SK-N-SH treated with all-trans-retinoic acid at 6 μM for 48 hours (cell line): ENCODE results near the gene SH3D19.

Experiments used
- ATAC-seq: fragments of 200-7000 bp; cut with Tn5 transposase; 3 replicates; pipeline ENCODE4 v1.9.1; 2020; ENCODE audit warnings: mild to moderate bottlenecking, moderate library complexity
- BACH2 ChIP-seq: fragments of 250-450 bp; sonication (Bioruptor Pico); IDR thresholded peaks from 2 replicates; pipeline ENCODE4 v1.9.0; 2021; ENCODE audit warnings: mild to moderate bottlenecking, borderline replicate concordance
- CSDC2 ChIP-seq: fragments of 250-450 bp; sonication (Bioruptor Pico); IDR thresholded peaks from 2 replicates; pipeline ENCODE4 v1.5.0; 2020; ENCODE audit warnings: mild to moderate bottlenecking, moderate library complexity
- ESRRG ChIP-seq: fragments of 250-450 bp; sonication (Bioruptor Pico); IDR thresholded peaks from 2 replicates; pipeline ENCODE4 v1.6.1; 2021; ENCODE audit warnings: mild to moderate bottlenecking
- GLIS3 ChIP-seq: fragments of 250-450 bp; sonication (Bioruptor Pico); IDR thresholded peaks from 2 replicates; pipeline ENCODE4 v1.5.0; 2020; ENCODE audit warnings: mild to moderate bottlenecking, moderate library complexity
- ISL1 ChIP-seq: fragments of 250-450 bp; sonication (Bioruptor Pico); IDR thresholded peaks from 2 replicates; pipeline ENCODE4 v2.1.2; 2022; ENCODE audit warnings: mild to moderate bottlenecking, moderate library complexity
- OSR1 ChIP-seq: fragments of 250-450 bp; sonication (Bioruptor Pico); IDR thresholded peaks from 2 replicates; pipeline ENCODE4 v1.8.0; 2022; ENCODE audit warnings: moderate library complexity, mild to moderate bottlenecking, inconsistent platforms
- RARB ChIP-seq: fragments of 250-450 bp; sonication (Bioruptor Pico); IDR thresholded peaks from 2 replicates; pipeline ENCODE4 v1.8.0; 2021; ENCODE audit warnings: mild to moderate bottlenecking, moderate library complexity
- SNAI2 ChIP-seq: fragments of 250-450 bp; sonication (Bioruptor Pico); IDR thresholded peaks from 2 replicates; pipeline ENCODE4 v1.5.0; 2020; ENCODE audit warnings: mild to moderate bottlenecking, moderate library complexity
- TCF4 ChIP-seq: fragments of 250-450 bp; sonication (Bioruptor Pico); IDR thresholded peaks from 2 replicates; pipeline ENCODE4 v1.8.0; 2021; ENCODE audit warnings: mild to moderate bottlenecking, moderate library complexity, borderline replicate concordance
- TOX ChIP-seq: fragments of 250-450 bp; sonication (Bioruptor Pico); IDR thresholded peaks from 2 replicates; pipeline ENCODE4 v1.8.0; 2021; ENCODE audit warnings: mild to moderate bottlenecking, moderate library complexity, borderline replicate concordance
- ZC3H10 ChIP-seq: fragments of 250-450 bp; sonication (Bioruptor Pico); IDR thresholded peaks from 2 replicates; pipeline ENCODE4 v1.5.1; 2021; ENCODE audit warnings: mild to moderate bottlenecking, moderate library complexity
- ZFP3 ChIP-seq: fragments of 250-450 bp; sonication (Bioruptor Pico); IDR thresholded peaks from 2 replicates; pipeline ENCODE4 v1.5.0; 2020; ENCODE audit warnings: mild to moderate bottlenecking, moderate library complexity
- ZFP30 ChIP-seq: fragments of 450-650 bp; formaldehyde crosslinking; IDR thresholded peaks from 2 replicates; pipeline ENCODE4 v1.5.0; 2022; ENCODE audit warnings: mild to moderate bottlenecking, moderate library complexity
- ZNF565 ChIP-seq: fragments of 450-650 bp; formaldehyde crosslinking; conservative IDR thresholded peaks from 2 replicates; pipeline ENCODE4 v1.5.0; 2020; ENCODE audit warnings: low read depth, mild to moderate bottlenecking, moderate library complexity
- ZNF70 ChIP-seq: fragments of 450-650 bp; formaldehyde crosslinking; IDR thresholded peaks from 2 replicates; pipeline ENCODE4 v1.5.0; 2020; ENCODE audit warnings: mild to moderate bottlenecking, moderate library complexity
- ZNF8 ChIP-seq: fragments of 450-650 bp; formaldehyde crosslinking; IDR thresholded peaks from 2 replicates; pipeline ENCODE4 v1.5.0; 2020; ENCODE audit warnings: mild to moderate bottlenecking, moderate library complexity
- TF ChIP-seq, protein P1 (sequence below): fragments of 250-450 bp; sonication (Bioruptor Pico); IDR thresholded peaks from 2 replicates; pipeline ENCODE4 v1.5.1; 2021; ENCODE audit warnings: mild to moderate bottlenecking, moderate library complexity
- TF ChIP-seq, protein P2 (sequence below): fragments of 250-450 bp; sonication (Bioruptor Pico); IDR thresholded peaks from 2 replicates; pipeline ENCODE4 v1.5.1; 2020; ENCODE audit warnings: low read depth, mild to moderate bottlenecking, moderate library complexity
- TF ChIP-seq, protein P3 (sequence below): fragments of 250-450 bp; sonication (Bioruptor Pico); IDR thresholded peaks from 2 replicates; pipeline ENCODE4 v1.8.0; 2020; ENCODE audit warnings: mild to moderate bottlenecking, moderate library complexity, borderline replicate concordance
- TF ChIP-seq, protein P4 (sequence below): fragments of 250-450 bp; sonication (Bioruptor Pico); IDR thresholded peaks from 2 replicates; pipeline ENCODE4 v1.5.0; 2020; ENCODE audit warnings: mild to moderate bottlenecking, moderate library complexity
- TF ChIP-seq, protein P5 (sequence below): fragments of 250-450 bp; sonication (Bioruptor Pico); IDR thresholded peaks from 2 replicates; pipeline ENCODE4 v1.8.0; 2021; ENCODE audit warnings: low read depth, mild to moderate bottlenecking, moderate library complexity, borderline replicate concordance

SH3D19 gene

DNA sequence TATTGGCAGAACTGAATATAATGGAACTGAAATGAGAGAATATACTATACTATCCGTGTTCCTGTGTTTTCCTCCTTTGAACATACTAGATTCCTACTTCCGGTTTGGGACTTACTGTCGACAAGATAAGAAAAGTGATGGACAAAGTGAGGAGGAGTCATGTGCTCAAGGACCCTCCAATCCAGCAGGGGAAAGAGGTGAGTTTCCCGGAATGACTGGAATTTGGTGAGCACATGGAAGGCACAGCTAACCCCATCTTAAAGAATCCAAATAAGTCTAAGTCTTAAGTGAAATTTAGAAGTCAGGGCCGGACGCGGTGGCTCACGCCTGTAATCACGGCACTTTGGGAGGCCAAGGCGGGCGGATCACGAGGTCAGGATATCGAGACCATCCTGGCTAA is 36.6 kb upstream of the SH3D19 start (continued):
- TF ChIP-seq, protein P1, sequence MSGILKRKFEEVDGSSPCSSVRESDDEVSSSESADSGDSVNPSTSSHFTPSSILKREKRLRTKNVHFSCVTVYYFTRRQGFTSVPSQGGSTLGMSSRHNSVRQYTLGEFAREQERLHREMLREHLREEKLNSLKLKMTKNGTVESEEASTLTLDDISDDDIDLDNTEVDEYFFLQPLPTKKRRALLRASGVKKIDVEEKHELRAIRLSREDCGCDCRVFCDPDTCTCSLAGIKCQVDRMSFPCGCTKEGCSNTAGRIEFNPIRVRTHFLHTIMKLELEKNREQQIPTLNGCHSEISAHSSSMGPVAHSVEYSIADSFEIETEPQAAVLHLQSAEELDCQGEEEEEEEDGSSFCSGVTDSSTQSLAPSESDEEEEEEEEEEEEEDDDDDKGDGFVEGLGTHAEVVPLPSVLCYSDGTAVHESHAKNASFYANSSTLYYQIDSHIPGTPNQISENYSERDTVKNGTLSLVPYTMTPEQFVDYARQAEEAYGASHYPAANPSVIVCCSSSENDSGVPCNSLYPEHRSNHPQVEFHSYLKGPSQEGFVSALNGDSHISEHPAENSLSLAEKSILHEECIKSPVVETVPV (CRISPR knock-in tag): no peak
- TF ChIP-seq, protein P2, sequence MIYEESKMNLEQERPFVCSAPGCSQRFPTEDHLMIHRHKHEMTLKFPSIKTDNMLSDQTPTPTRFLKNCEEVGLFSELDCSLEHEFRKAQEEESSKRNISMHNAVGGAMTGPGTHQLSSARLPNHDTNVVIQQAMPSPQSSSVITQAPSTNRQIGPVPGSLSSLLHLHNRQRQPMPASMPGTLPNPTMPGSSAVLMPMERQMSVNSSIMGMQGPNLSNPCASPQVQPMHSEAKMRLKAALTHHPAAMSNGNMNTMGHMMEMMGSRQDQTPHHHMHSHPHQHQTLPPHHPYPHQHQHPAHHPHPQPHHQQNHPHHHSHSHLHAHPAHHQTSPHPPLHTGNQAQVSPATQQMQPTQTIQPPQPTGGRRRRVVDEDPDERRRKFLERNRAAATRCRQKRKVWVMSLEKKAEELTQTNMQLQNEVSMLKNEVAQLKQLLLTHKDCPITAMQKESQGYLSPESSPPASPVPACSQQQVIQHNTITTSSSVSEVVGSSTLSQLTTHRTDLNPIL: no peak
- TF ChIP-seq ZFP3 (CRISPR knock-in tag): no peak
- no peak for TF ChIP-seq ZNF70 (CRISPR knock-in tag)
- TF ChIP-seq SNAI2 (CRISPR knock-in tag): no peak

DNA sequence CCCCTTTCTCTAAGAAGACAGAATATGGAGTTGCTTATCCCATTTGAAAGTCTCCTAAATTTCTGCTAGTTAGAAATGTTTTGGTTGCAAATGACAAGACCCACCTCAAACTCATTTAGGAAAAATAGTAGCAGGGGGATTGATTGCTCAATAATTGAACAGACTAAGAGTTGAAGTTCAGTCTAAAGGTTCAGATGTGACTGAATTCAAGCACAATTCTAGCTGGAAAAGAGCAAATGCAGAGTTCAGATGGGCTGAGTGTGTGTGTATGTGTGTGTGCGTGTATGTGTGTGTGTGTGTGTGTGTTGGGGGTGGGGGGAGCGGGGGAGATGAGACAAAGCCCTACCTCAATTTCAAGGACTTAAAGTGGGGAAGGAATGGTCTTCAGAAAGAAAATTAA is 35.7 kb upstream of the SH3D19 start:
- TF ChIP-seq ZNF565 (CRISPR knock-in tag): no peak
- TF ChIP-seq GLIS3 (CRISPR knock-in tag): no peak
- TF ChIP-seq RARB: no peak
- no peak for TF ChIP-seq SNAI2 (CRISPR knock-in tag)
- no peak for TF ChIP-seq TCF4 (CRISPR knock-in tag)
- no peak for TF ChIP-seq ZFP30 (CRISPR knock-in tag)
- TF ChIP-seq, protein P3, sequence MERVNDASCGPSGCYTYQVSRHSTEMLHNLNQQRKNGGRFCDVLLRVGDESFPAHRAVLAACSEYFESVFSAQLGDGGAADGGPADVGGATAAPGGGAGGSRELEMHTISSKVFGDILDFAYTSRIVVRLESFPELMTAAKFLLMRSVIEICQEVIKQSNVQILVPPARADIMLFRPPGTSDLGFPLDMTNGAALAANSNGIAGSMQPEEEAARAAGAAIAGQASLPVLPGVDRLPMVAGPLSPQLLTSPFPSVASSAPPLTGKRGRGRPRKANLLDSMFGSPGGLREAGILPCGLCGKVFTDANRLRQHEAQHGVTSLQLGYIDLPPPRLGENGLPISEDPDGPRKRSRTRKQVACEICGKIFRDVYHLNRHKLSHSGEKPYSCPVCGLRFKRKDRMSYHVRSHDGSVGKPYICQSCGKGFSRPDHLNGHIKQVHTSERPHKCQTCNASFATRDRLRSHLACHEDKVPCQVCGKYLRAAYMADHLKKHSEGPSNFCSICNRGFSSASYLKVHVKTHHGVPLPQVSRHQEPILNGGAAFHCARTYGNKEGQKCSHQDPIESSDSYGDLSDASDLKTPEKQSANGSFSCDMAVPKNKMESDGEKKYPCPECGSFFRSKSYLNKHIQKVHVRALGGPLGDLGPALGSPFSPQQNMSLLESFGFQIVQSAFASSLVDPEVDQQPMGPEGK (CRISPR knock-in tag): no peak
- no peak for TF ChIP-seq BACH2 (CRISPR knock-in tag)
- no peak for TF ChIP-seq ESRRG (CRISPR knock-in tag)
- no peak for TF ChIP-seq CSDC2 (CRISPR knock-in tag)
- TF ChIP-seq OSR1 (CRISPR knock-in tag): no peak
- TF ChIP-seq TOX: no peak
- TF ChIP-seq ZFP3 (CRISPR knock-in tag): no peak
- TF ChIP-seq ZNF8 (CRISPR knock-in tag): no peak
- TF ChIP-seq, protein P4, sequence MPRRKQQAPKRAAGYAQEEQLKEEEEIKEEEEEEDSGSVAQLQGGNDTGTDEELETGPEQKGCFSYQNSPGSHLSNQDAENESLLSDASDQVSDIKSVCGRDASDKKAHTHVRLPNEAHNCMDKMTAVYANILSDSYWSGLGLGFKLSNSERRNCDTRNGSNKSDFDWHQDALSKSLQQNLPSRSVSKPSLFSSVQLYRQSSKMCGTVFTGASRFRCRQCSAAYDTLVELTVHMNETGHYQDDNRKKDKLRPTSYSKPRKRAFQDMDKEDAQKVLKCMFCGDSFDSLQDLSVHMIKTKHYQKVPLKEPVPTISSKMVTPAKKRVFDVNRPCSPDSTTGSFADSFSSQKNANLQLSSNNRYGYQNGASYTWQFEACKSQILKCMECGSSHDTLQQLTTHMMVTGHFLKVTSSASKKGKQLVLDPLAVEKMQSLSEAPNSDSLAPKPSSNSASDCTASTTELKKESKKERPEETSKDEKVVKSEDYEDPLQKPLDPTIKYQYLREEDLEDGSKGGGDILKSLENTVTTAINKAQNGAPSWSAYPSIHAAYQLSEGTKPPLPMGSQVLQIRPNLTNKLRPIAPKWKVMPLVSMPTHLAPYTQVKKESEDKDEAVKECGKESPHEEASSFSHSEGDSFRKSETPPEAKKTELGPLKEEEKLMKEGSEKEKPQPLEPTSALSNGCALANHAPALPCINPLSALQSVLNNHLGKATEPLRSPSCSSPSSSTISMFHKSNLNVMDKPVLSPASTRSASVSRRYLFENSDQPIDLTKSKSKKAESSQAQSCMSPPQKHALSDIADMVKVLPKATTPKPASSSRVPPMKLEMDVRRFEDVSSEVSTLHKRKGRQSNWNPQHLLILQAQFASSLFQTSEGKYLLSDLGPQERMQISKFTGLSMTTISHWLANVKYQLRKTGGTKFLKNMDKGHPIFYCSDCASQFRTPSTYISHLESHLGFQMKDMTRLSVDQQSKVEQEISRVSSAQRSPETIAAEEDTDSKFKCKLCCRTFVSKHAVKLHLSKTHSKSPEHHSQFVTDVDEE (CRISPR knock-in tag): no peak
- TF ChIP-seq ZNF70 (CRISPR knock-in tag): no peak
- TF ChIP-seq, protein P1 (CRISPR knock-in tag): no peak
- TF ChIP-seq, all 23 proteins: peak for 0
- ATAC-seq: no peak

DNA sequence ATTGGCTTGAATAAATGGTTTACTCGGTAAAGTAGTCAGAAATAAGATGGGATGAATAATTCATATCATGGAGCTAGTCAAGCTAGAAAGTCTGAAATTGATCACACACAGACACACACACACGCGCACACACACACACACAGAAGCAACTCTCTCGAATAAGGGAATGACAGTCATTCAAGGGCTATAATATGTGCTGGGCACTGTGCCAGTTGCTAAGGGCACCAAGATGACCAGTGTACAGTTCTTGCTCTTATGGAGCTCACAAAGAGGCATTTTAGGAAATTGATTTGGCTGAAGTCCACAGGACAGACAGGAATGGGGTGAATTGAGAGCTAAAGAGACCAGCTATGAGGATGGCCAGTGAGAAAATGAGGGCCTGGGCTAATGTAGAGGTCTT is 34.2 kb upstream of the SH3D19 start:
- no peak for ATAC-seq
- no peak for TF ChIP-seq ZNF70 (CRISPR knock-in tag)
- TF ChIP-seq ISL1 (CRISPR knock-in tag): no peak
- TF ChIP-seq ZFP30 (CRISPR knock-in tag): no peak
- no peak for TF ChIP-seq ZC3H10

DNA sequence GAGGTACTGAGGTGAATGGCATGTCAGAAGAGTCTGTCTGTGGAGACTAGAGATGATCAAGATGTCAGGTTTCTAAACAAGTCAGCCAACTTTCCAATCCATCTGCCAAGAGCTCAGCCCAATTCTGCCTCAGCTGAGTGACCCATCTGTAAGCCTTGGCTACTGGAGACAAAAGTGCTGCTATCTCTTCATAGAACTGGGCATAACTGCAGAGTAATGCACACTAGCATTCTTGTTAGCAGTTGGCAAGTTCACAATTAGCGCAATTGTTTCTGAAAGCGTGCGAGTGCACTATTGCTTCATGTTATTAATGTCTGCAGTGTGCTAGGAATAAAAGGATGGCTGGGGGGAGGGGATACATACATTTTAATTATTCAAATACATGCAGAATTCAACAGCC is 32.9 kb upstream of the SH3D19 start:
- ATAC-seq: no peak
- TF ChIP-seq, protein P5, sequence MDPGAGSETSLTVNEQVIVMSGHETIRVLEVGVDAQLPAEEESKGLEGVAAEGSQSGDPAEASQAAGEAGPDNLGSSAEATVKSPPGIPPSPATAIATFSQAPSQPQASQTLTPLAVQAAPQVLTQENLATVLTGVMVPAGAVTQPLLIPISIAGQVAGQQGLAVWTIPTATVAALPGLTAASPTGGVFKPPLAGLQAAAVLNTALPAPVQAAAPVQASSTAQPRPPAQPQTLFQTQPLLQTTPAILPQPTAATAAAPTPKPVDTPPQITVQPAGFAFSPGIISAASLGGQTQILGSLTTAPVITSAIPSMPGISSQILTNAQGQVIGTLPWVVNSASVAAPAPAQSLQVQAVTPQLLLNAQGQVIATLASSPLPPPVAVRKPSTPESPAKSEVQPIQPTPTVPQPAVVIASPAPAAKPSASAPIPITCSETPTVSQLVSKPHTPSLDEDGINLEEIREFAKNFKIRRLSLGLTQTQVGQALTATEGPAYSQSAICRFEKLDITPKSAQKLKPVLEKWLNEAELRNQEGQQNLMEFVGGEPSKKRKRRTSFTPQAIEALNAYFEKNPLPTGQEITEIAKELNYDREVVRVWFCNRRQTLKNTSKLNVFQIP (CRISPR knock-in tag): no peak
